Fibroblast of the aortic adventitia (primary cell): ENCODE data around the gene ZCCHC7. TPM values are rescaled to one million over a fixed set of nuclear protein-coding genes. Genes with fewer than 3 reads are reported as not detected.
A peak's percentile ranks its signal among the peaks of the same experiment; 100 is the strongest.

Experiments
- DNase-seq: peaks from one replicate; pipeline ENCODE4 v3.0.0-alpha.2; 2010; ENCODE audit warnings: low read depth
- H3K4me3 ChIP-seq: 2 replicates; pipeline ENCODE4 v1.5.1; 2011; ENCODE audit warnings: low read depth, mild to moderate bottlenecking, control low read depth, low read length, moderate library complexity
- total RNA-seq: library from RNA; depleted of rRNA; stranded (reverse); fragments of >200 nt; gene quantifications from 2 replicates; pipeline ENCODE4 v1.2.3, GENCODE V29; 2012; ENCODE audit warnings: low replicate concordance
- TF ChIP-seq, protein P1 (sequence below): IDR thresholded peaks from 2 replicates; pipeline ENCODE4 v1.5.1; 2011; ENCODE audit warnings: mild to moderate bottlenecking, low read length, control low read depth, inconsistent platforms; ENCODE audit not compliant: insufficient read depth

Gene ZCCHC7
- total RNA-seq, 1 donor, result 31.8 TPM

DNA sequence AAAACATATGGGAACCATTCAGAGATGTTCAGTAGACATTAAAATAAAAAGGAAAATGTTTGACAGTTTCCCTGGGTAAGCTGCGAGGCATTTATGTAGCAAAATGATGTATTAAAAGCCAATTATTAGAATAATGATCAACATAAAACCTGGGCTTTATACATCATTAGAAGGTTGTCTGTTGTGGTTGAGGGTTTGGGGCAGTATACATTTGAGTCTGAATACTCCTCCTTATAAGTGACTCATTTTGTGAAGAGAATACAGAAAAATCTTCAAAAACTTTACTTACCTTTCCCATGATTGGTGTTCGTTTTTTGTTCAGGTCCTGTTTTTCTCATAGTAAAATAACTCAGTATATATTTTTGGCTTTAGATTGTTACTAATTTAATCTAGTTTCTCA is 119.5 kb downstream of the ZCCHC7 start:
- no peak for DNase-seq
- TF ChIP-seq, protein P1, sequence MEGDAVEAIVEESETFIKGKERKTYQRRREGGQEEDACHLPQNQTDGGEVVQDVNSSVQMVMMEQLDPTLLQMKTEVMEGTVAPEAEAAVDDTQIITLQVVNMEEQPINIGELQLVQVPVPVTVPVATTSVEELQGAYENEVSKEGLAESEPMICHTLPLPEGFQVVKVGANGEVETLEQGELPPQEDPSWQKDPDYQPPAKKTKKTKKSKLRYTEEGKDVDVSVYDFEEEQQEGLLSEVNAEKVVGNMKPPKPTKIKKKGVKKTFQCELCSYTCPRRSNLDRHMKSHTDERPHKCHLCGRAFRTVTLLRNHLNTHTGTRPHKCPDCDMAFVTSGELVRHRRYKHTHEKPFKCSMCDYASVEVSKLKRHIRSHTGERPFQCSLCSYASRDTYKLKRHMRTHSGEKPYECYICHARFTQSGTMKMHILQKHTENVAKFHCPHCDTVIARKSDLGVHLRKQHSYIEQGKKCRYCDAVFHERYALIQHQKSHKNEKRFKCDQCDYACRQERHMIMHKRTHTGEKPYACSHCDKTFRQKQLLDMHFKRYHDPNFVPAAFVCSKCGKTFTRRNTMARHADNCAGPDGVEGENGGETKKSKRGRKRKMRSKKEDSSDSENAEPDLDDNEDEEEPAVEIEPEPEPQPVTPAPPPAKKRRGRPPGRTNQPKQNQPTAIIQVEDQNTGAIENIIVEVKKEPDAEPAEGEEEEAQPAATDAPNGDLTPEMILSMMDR, result no peak
- no peak overlapping the region for H3K4me3 ChIP-seq

DNA sequence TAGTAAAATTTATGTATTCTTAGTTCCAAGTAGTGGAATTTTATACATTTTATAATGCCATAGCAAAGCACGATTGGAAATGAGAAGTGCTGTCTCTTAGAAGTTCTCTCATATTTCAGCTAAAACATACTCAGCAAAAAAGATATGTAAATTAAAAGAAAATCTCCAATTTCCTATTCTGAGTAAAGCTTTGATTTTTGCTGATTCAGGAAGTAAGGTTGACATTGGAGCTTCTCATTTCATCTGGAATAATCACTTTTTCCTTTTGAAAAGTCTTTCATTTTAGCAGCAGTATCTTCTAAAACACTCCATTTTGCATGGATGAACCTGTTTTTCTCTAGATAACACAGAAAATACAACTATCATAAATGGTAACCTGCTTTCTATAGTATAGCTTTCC is 121.0 kb downstream of the ZCCHC7 start:
- DNase-seq, result no peak
- H3K4me3 ChIP-seq, result no peak overlapping the region
- TF ChIP-seq, protein P1, result no peak

DNA sequence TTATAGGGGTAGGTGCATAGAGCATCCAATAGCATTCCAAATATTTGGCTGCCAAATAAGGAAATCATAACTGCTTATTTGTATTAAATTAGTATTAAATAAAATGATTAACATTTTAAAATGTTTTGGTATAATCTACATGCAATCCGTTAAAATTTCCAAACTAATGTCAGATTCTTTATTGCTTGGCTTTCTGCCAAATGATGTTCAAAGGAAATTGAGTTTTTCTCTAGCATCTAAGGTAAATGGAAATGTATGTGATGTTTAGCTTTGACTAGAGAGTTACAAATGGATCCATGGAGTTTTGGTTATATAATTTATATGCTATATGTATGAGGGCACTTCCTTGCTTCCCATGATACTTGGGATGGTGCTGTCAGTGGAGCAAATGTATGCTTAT is 121.7 kb downstream of the ZCCHC7 start:
- TF ChIP-seq, protein P1, result no peak
- no peak overlapping the region for H3K4me3 ChIP-seq
- DNase-seq, result no peak

DNA sequence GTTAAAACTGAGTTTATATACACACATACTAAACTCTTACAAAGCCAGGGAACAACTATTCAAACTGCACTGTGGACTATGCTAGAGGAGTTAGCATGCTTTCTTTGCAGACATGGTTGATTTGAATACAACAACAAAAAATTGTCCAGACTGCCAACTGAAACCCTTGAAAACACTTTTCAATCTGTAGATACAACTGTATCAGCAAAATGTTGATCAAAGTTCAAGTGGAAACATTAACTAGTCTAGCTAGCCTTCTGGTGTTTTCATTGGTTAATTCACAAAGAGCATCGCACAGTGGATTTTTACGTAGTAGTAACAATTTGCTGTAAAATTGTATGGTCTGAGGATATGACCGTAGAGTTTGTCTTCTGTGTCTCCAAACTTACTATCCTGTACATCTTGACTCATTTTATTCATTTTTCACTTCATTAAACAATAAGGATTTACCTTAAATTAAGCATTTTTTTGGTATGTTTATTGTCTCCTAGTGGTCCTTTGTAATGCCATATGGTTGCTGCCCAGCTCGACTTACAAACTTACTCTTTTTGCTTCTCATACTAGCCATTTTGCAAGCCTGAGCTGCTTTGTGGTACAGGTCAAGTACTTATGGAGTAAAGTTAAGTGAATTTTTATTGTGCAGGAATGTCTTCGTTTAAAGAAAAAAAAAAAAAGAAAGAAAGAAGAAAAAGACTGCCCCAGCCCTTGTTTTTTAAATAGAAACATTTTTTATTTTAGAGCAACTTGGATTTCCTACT is 123.4 kb downstream of the ZCCHC7 start:
- no peak for DNase-seq
- TF ChIP-seq, protein P1, result no peak
- no peak overlapping the region for H3K4me3 ChIP-seq

DNA sequence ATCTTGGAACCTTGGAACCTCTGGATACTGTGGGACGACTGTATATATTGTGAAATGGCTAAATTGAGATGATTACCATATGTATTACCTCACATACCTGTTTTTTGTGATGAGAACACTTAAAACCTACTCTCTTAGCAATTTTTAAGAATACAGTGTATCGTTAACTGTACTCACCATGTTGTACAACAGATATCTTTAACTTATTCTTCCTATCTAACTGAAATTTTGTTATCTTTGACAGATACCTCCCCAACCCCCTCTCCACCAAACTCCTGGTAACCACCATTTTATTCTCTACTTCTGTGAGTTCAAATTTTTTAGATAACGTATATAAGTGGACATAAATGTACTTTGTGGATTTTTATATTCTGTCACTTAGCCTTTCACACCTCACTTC is 126.5 kb downstream of the ZCCHC7 start:
- DNase-seq, result no peak
- H3K4me3 ChIP-seq, result no peak overlapping the region
- TF ChIP-seq, protein P1, result no peak

DNA sequence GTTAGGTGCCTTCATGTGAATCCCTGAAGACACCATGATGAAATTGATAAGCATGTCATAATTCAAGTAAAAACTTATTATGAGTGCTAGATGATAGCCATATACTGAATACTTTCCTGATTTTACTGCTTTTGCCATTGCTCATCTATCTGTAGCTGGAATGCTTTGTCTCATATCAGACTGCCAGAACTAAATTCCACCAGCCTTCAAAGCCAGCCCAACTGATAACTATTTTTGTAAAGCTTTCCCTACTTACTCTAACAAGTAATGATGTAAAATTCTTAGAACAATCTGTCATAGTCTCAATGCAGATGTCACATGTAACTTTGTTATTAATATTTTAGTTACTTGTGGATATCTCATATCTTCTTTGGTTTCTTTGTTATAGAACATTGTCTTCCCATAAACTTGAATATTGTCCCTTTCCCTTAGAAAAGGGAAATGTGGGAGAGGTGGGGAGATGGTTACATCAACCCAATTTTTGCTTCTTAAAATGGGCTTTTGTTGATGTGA is 128.3 kb downstream of the ZCCHC7 start:
- H3K4me3 ChIP-seq, result no peak overlapping the region
- DNase-seq, result peak; percentile 56
- TF ChIP-seq, protein P1, result no peak
